HG03060 (cell line): ENCODE results near the gene SYNGR3.
A peak's percentile ranks its signal among the peaks of the same experiment; 100 is the strongest.
"Not testable (repeated sequence)": the region's sequence is repeated elsewhere in the genome, so short reads cannot be mapped to it uniquely, and the experiment has no call there.

Source experiments
- ATAC-seq: cut with Tn5 transposase; IDR thresholded peaks from one replicate; pipeline ENCODE4 v1.9.1; 2021; ENCODE audit warnings: low read depth, moderate number of reproducible peaks; ENCODE audit not compliant: unreplicated experiment

SYNGR3 gene

DNA sequence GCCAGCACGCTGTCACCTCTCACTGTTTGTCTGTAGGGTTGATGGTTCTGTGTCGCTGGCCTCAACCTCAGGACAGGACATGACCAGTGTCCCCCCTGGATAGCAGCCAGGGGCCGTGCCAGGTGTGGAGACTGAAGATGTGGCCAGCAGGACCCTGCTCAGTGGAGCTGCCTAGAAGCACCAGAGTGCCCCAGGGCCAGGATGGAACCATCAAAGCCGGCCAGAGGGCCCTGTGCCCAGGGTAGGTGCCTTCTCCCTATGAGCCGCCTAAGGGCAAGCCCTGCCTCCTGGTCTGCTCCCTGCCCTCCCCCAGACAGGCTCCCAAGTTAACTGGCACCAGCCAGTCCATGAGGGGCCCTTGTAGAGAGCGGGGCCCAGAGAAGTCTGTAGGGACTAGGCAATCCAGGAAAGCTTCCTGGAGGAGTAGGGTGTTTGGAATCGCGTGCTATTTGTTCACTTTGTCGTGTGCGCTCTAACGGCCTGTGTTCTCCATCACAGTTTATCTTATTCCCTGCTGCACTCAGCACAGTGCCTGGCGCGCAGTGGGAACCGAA lies 31.0 kb upstream of the SYNGR3 start:
- no peak for ATAC-seq

DNA sequence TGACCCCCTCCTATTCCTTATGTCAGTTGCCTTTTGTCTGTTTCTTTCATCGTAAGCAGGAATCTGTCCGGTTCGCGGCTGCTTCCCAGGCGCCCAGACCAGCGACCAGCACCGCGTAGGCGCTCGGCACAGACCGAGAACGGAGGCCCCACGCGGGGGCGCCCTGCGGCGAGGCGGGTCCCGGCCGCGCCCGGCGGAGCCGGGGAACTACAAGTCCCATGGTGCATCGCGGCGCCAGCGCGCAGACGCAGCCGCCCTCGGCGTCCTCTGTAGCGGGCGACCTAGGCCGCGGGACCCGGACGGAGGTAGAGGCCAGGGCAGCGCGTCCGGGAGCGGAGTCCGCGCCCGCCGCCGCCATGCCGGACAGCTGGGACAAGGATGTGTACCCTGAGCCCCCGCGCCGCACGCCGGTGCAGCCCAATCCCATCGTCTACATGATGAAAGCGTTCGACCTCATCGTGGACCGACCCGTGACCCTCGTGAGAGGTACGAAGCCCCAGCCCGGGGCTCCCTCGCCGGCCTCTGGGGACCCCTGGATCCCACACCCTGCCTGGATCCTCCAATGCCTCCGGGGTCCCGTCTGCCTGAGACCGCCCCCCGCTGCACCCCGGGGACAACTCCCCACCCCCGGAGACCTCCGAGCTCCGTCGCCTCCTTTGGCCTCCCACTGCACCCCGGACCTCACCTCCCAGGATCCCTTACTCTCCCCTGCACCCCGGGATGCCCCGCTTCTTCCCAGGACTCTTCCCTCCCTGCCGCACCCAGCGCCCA lies 30.3 kb upstream of the SYNGR3 start, which contains the start of gene NDUFB10:
Gene NDUFB10 (plus strand): TSS at position 270 of the 771 bp plus-strand sequence. CDS start 87 bp downstream, at position 357.
- no peak for ATAC-seq

DNA sequence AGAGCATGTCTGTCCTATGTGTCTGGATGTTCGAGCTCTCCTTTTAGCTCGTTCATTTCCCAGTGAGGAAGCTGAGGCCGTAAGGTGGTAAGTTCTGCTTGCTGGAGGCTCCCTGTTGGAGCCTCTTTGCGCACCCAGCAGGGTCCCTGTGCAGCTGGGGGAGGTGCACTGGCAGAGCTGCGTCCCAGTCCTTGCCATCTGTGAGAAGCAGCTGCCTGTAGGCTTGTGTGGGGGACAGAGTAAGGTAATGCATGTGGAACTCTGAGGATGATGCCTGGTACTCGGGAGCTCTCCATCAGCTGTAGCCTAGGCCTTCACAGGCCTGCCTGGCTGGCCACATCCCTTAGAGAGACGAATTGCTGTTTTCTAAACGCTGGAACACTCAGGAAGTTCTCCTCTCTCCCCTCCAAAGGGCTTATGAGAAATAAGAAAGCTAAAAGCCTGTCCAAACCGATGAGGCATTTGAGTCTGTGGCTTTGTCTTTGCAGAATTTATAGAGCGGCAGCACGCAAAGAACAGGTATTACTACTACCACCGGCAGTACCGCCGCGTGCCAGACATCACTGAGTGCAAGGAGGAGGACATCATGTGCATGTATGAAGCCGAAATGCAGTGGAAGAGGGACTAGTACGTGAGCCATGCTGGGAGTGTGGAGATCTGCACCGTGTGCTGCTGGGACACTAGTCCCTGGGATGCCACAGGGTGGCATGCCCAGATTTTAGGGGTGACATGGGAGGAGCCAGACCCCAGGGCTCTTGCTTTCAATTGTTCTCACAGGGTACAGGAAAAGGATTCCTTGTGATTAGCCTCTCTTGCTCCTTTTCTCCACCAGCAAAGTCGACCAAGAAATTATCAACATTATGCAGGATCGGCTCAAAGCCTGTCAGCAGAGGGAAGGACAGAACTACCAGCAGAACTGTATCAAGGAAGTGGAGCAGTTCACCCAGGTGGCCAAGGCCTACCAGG lies 28.8 kb upstream of the SYNGR3 start:
- ATAC-seq = no peak

DNA sequence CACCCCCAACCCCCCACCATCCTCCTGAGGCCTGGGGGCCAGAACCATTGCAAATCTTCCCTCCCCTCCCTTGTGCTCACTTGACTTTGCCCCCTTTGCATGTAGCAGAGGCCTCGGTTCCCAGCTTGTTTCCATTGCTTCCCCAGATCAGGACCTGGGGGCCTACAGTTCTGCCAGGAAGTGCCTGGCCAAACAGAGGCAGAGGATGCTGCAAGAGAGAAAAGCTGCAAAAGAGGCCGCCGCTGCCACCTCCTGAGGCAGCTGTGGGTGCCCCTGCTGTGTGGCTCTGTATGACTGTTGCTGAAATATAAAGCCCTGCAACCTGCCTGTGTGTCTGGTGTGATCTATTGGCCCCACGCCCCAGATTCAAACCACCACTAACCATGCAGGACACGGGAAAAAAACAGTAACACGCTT lies 28.1 kb upstream of the SYNGR3 start:
- ATAC-seq = no peak

DNA sequence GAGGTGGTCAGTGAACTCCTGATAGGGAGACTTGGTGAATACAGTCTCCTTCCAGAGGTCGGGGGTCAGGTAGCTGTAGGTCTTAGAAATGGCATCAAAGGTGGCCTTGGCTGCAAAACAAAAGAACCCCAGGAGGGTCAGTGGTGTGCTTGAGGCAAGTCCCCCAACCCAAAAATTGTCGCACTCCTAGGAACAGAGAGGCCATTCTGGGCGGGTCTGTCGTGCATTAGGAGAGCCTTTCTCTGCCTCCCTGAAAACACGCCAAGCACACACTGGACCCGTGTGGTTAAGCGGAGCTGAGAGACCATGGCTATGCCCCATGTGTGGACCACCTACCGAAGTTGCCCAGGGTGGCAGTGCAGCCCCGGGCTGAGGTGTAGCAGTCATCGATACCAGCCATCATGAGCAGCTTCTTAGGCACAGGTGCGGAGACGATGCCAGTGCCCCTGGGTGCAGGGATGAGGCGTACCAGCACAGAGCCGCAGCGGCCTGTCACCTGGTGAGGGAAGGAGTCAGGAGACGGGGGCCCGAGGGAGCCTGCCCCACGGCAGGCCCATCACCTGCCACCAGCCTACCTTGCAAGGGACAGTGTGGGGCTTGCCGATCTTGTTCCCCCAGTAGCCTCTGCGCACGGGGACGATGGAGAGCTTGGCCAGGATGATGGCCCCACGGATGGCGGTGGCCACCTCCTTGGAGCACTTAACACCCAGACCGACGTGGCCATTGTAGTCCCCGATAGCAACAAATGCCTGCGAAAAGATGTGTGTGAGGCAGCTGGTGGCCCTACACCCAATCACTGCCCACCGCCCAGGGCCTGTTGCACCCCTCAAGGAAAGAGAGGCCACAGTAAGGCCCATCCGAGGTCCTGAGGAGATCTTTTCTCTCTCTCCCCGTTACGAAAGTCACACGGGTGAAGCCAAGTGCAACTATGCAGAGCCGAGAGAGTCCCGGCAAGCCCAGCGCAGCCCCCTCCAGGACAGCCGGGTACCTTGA lies 27.3 kb upstream of the SYNGR3 start:
- not testable (repeated sequence) for ATAC-seq

DNA sequence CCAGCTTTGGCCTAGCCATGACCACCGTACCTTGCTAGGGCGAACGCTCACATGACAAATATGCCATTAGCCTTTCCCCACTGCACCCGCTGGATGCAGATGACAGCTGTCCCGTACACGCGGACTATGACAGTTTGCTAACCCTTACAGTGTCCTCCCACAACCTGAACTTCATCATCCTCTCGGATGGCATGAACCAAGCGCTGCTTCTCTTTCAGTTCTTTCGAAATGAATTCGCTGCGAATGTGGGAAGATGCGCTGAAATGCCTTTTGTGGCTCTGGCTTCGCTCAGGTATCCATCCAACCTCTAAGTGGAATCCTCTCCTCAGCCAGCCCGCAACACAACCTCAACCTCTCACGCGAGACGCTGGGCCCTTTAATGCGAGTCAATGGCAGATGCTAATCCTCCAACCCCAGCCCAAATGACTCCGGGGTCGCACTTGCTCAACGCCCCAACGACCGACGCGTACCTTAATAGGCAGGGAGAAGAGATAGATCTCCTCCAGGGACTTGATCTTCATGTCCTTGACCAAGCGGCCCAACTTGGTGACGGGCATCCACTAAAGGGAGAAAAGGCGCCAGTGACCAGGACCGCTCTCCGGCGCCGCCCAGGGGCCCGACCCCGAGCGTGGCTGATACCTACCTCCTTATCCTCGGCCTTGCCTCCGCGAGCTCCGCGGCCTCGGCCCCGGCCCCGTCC lies 25.8 kb upstream of the SYNGR3 start:
- peak; percentile 2 for ATAC-seq

DNA sequence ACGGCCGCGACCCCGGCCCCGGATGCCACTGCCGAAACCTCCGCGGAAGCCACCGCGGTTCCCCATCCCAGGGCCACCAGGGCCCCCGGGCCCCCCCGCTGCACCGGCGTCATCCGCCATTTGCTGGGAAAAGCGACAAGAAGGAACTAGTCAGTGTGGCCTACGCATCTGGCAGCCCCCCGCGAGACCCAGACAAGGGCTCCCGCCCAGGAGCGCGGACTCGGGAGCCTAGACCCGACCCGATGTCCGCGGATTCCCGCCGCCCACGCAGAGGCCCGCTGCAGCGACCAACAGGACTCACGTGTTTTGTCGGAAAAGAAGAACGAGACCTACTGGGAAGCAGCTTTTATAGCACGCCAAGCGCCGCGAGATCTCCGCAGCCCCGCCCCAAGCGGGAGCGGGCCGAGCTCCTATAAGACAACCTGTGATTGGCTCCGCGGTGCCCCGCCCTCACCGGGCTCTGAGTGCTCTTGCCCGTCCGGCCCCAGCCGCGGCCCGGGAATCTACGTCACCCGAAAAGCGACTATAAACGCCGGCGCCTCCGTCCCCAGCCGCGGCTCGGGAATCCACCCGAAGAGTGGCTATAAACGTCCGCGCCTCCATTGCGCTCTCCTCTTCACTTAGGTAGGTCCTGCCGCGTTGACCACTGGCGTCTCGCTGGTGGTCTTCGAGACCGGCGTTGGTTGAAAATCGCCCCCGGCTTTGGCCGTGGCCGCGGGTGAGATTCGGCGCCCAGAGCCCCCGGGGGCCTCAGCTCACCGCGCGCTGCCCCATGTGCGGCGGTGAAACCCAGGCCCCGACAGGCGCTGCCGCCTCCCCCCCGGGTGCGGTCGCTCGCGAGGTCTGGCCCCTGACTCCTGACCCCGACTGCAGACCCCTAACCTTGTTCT lies 25.0 kb upstream of the SYNGR3 start, which contains the start of gene RPS2:
Gene RPS2 (minus strand): TSS at position 321 of the 890 bp plus-strand sequence. CDS start 201 bp downstream, at position 120.
- peak; percentile 69 for ATAC-seq

DNA sequence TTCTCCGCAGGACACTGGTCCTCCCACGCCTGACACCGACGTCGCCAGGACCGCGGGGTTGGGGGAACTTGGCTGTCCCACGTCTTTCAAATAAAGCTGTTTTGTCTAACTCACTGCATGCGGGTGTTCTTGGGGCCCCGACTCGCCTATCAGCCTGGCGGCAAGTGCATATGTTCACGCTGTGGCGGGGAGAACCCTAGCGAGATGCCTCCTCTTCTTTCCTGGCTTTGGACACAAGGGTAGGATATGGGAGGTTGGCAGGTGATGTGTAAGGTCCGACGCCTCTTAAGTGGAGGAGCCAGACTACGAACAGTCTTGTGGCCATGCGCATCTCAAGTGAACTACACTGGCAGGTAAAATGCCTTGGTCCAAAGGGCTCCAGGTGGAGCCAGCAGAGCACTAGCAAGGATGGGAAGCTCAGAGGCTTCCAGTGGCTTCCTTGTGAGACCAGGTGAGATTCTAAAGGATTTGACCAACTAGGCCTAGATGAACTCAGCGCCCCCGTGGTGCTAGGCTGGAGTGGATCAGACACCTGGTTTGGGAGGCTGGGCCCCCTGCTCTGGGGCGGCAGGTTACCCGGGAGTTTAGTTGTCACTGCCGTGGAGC lies 24.3 kb upstream of the SYNGR3 start:
- no peak for ATAC-seq

DNA sequence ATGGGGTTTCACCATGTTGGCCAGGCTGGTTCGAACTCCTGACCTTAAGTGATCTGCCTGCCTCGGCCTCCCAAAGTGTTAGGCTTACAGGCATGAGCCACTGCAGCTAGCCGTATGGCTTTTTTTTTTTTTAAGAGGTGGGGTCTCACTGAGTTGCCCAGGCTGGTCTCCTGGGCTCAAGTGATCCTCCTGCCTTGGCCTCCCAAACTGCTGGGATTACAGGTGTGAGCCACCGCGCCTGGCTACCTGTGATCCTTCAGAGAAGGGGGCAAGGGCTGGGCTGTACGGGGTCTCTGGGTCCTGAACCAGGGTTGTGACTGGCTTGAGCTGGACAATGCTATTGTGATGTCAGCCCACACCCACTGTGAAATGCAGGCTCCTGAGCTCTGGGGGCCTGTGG lies 23.3 kb upstream of the SYNGR3 start, which contains the start of gene RNF151:
Gene RNF151 (plus strand): TSS at position 397 of the 400 bp plus-strand sequence. CDS start 26 bp downstream, outside the sequence.
- ATAC-seq = no peak

DNA sequence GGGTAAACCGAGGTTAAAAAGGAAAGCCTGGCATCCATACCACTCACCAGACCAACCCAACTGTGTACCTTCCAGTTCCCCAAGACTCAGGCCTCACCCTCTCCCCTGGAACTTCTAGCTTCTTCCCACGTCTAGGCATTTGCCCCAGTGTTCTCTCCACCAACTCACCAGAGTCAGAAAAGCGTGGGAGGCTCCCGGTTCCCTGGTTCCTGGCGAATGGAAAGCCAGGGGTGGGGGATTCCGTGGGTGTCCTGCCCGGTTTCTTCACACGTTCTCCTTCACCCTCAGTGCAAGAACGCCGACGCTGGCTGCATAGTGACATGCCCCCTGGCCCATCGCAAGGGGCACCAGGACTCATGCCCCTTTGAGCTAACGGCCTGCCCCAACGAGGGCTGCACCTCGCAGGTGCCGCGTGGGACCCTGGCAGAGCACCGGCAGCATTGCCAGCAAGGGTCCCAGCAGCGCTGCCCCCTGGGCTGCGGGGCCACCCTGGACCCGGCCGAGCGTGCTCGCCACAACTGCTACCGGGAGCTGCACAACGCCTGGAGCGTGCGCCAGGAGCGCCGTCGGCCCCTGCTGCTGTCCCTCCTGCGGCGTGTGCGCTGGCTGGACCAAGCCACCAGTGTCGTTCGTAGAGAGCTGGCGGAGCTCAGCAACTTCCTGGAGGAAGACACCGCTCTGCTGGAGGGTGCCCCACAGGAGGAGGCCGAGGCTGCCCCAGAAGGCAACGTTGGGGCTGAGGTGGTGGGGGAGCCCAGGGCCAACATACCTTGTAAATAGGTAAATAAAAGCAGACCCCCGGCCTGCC lies 21.4 kb upstream of the SYNGR3 start:
- no peak for ATAC-seq

DNA sequence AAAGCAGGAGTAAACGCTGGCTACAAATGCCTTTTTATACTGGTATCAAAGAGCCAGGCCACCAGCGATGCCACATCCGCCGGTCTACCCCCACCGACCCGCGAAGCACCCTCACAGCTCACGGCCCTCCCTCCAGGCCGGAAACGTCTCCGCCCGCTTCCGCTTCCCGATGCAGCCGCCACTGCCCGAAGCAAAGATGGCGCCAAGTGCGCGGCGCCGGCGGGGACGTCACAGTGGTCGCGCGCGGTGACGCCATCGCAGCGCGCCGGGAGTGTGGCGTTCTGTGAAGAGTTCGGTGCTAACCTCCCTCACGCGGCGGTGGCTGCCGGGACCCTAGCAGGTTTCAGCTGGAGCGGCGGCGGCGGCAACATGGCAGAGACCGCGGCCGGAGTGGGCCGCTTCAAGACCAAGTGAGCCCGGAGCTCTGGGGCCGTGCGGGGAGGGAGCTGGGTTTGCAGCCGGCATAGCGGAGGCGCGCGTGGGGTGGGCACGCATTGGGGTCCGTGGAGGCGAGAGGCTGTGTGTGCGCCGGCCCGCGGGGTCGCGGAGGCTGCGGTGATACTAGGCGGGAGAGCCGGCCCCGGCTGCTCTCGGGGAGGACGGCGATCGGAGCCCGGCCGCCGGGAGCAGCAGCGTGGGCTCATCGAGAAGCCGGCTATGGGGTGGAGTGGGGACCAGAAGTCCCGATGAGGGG lies 17.8 kb upstream of the SYNGR3 start, which contains the start of gene TBL3:
Gene TBL3 (plus strand): TSS at position 258 of the 694 bp plus-strand sequence. CDS start 112 bp downstream, at position 370.
- ATAC-seq = peak; percentile 60

DNA sequence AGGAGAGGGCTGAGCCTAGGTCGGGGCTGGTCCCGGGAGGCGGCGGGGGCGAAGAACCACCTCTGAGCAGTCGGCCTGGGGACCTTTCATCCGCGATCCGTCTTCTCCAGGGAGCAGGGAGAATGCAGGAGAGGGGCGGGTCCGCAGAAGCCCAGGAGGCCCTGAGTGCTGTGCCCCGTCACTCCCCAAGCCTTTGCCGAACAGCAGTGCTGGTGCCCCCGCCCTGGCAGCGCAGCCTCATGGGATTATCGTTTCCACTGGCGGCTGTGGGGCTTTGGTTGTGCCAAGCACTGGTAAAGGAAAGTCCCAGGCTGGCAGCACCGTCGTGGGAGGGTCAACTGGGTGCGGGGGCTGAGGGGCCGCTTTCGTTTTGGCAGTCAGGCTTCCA lies 17.3 kb upstream of the SYNGR3 start:
- ATAC-seq = no peak

DNA sequence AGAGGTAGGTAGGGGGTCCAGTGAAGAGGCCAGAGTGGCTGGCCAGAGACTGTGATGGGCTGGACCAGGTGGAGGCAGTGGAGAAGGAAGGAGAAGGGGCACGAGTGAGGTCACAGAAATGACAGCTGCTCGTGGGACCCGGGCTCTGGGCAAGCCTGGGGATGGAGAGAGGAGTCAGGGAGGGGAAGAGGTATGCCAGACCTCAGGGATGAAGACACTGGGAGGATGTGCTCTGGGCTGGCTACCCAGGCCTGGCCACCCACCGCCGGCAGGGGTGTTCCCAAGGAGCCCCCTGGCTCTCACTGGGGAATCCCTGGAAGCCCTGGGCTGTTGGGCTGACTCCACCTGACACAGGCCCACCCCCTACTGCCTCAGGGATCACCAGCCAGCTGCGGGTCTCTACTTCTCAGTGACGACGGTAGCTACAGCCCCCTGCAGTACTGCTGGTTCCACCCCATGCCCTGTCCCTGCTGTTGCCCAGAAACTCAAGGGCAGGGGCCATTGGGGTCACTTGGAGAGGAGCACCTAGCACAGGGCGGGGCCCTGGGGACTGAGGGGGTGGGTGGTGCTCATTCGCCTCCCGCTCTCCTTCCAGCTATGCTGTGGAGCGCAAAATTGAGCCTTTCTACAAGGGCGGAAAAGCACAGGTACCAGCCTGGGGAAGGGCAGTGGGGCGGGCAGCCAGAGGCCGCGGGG lies 16.2 kb upstream of the SYNGR3 start:
- no peak for ATAC-seq

DNA sequence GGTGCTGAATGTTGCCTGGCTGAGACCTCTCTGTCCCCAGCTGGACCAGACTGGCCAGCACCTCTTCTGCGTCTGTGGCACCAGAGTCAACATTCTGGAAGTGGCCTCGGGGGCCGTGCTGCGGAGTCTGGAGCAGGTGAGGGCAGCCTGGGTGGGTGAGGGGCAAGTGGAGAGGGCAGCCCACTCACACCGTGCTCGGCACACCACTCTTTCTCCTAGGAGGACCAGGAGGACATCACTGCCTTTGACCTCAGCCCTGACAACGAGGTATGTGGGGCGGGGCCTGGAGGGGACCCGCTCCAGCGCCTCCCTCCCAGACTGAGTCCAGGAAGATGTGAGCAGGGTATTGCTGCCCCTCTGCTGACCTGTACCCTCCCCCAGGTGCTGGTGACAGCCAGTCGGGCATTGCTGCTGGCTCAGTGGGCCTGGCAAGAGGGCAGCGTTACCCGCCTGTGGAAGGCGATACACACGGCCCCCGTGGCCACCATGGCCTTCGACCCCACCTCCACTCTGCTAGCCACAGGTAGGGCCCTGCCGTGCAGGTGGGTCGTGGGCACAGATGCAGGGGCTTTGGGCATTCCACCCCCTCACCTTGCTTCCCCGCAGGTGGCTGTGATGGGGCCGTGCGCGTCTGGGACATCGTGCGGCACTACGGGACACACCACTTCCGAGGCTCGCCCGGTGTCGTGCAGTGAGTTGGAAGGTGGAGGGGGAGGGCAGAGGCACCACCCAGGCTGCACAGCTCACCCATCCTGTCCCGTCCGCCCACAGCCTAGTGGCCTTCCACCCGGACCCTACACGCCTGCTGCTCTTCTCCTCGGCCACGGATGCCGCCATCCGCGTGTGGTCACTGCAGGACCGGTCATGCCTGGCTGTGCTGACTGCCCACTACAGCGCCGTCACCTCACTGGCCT lies 15.4 kb upstream of the SYNGR3 start:
- ATAC-seq = no peak
